Fibroblast of mammary gland (primary cell): Measurements from ENCODE around the gene CEACAM16.

ENCODE experiments used
- DNase-seq: peaks from one replicate; pipeline ENCODE4 v3.0.0-alpha.2; 2010; ENCODE audit warnings: low read depth
- H3K4me3 ChIP-seq: 2 replicates; pipeline ENCODE4 v1.5.1; 2011; ENCODE audit warnings: low read depth, mild to moderate bottlenecking, low read length, moderate library complexity; ENCODE audit not compliant: control insufficient read depth
- TF ChIP-seq, protein P1 (sequence below): conservative IDR thresholded peaks from 2 replicates; pipeline ENCODE4 v1.5.1; 2011; ENCODE audit warnings: low read depth, low read length, inconsistent platforms; ENCODE audit not compliant: control insufficient read depth, insufficient read depth

CEACAM16 gene

DNA sequence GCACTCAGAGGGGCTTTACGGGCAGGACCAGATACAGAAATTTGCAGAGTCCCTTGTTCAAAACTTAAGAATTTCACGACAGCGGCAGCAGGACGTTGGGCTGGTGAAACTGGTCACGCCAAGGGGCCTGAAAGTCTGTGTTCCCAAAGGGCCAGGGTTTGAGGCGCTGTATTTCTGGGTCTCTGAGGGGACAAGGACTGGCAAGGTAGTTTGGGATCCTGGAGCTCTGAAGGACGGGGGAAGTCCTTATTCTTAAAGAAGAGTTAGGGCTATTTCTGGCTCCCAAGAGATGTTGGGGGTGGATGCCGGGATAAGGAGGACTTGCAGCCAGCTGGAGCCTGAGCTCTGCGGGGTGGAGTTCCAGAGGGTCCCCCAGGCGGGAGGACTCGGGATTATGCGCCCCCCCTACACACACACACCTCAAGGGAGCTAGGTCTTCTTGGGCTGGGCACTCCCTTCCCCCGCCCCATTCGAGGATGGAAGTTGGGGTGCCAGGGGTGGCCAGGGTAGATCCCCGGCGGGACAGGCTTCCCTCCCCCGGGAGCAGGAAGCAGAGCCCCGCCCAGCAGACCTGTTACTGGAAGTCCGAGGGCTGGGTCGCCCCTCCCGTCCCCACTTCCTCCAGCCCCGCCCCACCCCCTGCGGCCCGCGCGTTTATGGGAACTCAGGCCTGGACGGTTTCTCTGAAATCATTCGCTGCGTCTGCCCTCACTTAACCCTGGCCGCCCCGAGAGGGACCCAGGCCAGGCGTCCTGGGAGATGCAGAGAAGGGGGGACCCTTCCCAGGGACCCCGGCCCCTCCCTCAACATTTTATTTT lies 55.2 kb downstream of the CEACAM16 start:
- H3K4me3 ChIP-seq: peak overlapping the region; percentile 41
- DNase-seq: peak; percentile 87
- TF ChIP-seq, protein P1, sequence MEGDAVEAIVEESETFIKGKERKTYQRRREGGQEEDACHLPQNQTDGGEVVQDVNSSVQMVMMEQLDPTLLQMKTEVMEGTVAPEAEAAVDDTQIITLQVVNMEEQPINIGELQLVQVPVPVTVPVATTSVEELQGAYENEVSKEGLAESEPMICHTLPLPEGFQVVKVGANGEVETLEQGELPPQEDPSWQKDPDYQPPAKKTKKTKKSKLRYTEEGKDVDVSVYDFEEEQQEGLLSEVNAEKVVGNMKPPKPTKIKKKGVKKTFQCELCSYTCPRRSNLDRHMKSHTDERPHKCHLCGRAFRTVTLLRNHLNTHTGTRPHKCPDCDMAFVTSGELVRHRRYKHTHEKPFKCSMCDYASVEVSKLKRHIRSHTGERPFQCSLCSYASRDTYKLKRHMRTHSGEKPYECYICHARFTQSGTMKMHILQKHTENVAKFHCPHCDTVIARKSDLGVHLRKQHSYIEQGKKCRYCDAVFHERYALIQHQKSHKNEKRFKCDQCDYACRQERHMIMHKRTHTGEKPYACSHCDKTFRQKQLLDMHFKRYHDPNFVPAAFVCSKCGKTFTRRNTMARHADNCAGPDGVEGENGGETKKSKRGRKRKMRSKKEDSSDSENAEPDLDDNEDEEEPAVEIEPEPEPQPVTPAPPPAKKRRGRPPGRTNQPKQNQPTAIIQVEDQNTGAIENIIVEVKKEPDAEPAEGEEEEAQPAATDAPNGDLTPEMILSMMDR: no peak

DNA sequence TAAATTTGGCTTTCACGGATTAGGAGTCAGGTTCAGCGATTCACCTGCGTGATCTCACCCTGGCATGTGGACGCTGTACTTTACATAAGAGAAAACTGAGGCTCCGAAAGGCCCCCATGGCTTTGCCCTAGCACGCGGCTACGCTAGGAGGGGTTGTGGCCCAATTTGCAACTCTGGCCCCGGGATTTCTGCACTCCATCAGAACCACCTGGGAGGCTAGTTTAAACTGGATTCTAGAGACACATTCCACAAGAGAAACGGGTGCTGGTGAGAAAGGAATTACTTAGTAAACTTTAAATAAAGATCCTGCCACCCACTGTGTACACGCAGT lies 55.8 kb downstream of the CEACAM16 start:
- no peak for DNase-seq
- no peak overlapping the region for H3K4me3 ChIP-seq
- TF ChIP-seq, protein P1: no peak

DNA sequence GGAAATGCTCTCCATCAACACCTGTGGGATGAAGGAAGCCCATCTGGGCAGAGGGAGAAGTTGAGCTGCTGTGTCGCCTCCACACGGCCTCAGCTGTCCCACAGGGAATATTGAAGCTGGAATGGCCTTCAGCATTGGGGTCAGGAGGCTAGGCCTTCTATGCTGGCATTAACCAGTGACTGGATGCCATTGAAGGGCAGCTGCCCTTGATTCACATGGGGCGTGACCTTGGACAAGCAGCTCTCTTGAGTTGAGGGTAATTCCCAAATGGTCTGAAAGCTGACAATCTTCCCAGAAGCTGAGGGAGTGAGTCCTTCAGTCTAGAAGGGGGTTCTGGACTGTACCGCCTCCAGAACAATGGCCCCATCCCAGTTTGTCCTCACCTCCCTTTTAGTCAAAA lies 56.3 kb downstream of the CEACAM16 start:
- TF ChIP-seq, protein P1: no peak
- no peak for DNase-seq
- no peak overlapping the region for H3K4me3 ChIP-seq

DNA sequence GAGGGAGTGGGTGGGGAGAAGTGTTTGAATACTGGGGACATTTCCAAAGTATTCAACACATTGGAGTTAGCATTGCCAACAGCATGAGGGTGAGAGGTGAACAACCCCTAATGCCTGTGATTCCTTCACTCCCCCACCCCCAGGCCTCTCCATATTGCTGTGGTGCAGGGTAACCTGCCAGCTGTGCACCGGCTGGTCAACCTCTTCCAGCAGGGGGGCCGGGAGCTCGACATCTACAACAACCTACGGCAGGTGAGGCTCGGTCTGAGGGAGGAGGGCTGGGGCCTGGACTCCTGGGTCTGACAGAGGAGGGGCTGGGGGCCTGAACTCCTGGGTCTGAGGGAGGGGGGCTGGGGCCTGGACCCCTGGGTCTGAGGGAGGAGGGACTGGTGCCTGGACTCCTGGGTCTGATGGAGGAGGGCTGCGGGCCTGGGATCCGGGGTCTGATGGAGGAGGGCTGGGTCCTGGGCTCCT lies 57.2 kb downstream of the CEACAM16 start:
- DNase-seq: no peak
- TF ChIP-seq, protein P1: no peak
- no peak overlapping the region for H3K4me3 ChIP-seq

DNA sequence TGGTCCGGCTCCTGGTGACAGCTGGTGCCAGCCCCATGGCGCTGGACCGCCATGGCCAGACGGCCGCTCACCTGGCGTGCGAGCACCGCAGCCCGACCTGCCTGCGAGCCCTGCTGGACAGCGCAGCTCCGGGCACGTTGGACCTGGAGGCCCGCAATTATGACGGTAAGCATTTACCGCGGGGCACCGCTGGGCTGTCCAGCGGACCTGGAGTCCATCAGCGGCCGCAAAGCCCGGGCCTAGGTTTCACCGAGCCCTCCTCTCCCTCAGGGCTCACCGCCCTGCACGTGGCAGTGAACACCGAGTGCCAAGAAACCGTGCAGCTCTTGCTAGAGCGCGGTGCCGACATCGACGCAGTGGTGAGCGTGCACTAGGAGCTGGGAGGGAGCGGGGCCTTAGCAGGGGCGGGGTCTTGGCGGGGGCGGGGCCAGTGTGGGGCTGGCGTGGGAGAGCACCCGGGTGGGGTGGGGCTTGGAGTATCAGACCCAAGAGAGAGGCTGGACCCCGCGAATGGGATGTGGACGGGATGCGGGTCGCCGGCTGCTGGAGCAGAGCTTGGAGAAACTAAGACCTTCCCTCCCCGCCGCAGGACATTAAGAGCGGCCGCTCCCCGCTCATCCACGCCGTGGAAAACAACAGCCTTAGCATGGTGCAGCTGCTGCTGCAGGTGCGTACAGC lies 58.2 kb downstream of the CEACAM16 start:
- TF ChIP-seq, protein P1: no peak
- H3K4me3 ChIP-seq: peak overlapping the region; percentile 53

DNA sequence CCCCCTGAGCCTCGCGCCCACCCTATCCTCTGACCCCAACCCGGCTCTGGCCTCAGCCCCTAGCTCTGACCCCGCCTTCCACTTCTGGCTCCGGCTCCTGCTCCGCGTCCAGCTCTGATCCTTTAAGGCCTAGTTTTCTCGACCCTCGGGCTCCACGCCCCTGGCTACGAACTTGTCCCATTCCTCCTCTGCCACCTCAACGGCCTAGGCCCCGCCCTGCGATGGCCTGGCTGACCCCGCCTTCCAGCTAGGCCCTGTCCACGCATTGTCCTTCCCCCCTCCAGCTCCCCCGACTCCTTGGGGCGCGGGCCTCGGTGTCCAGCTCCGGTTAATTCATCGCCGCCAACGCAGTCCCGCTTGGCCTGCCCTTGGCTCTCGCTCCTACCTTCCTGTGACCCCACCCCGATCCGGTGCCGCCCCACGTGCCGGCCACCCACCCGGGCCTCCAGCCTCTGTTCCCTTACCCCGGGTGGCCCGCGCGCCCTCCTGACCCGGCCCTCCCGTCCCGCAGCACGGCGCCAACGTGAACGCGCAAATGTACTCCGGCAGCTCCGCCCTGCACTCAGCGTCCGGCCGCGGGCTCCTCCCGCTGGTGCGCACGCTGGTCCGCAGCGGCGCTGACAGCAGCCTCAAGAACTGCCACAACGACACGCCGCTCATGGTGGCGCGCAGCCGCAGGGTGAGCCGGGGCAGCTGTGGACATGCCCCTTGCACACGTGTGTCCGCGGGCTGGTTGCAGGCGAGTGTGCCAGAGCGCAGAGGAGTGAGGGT lies 59.0 kb downstream of the CEACAM16 start:
- TF ChIP-seq, protein P1: no peak
- peak; percentile 73 for DNase-seq
- H3K4me3 ChIP-seq: peak overlapping the region; percentile 53

More for the DNA sequence above, 58.2 kb downstream of the CEACAM16 start:
- peak; percentile 82 for DNase-seq
